HS-5 (cell line): ENCODE results near the gene ONECUT1.

ENCODE experiments used
- DNase-seq: peaks from one replicate; pipeline ENCODE4 v3.0.0-alpha.2; 2012; ENCODE audit warnings: low read depth

The ONECUT1 gene

DNA sequence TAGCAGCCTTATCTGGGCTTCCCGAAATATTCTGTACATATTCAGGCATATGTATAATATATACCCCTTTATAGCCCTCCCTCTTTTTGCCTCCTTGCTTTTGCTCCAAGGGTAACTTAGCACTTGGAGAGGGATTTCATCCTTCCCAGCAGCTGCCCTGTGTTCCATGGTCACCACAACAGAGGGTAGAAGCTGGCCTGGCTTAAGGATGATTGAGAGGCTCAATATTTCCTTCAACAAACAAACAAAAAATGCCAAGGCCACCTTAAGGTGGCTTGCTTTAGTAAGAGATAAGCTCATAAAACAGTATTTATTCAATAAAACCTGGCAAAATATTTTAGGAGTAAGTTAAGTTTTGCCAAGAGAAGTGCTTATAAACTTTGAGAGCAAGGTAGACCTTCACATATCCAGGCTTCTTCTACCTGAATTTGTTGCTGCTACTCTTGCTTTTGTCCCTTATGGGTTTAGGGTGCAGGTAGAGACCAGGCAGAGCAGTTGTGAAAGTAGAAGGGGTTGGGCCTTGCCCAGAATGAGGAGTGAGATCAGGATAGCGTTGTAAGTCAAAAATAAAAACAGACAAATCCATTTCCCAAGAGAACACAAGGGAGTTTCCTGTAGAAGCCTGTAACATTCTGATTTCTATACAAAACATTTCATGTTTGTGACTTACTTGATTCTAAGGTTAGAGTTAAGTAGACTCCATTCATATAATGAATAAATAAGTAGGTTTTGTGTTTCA lies 58.2 kb downstream of the ONECUT1 start:
- no peak for DNase-seq

DNA sequence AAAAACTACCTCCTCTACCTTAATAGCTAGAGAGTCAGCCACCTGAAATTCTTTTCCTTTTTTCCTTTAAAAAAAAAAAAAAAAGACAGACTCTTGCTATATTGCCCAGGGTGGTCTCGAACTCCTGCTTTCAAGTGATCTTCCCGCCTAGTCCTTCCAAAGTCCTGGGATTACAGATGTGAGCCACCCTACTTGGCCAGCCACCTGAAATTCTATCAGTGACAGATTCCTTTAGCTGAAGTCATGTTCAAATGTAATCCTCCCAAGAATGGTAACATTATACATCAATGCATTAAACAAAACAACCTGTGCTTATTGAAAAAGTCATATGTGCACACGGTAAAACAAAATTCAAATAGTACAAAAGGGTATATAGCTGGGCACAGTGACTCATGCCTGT lies 59.1 kb downstream of the ONECUT1 start:
- no peak for DNase-seq

DNA sequence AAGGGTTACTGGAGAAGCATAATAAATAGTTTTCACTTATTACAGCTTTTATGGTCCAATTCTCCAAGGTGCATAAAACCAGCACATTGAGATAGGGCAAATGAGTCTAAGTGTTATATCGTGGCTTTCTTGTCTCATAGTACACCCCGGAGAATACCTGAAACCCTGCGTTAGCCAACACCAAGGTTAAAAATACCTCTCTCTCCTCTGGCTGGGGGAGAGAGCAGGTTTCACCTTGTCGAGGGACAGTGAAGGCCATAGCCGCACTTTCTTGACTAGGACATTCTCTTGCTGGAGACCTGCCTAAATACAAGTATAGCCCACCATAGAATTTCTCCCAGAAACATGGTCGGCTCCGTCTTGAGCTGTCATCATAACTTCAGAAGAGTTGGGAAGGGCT lies 59.5 kb downstream of the ONECUT1 start:
- DNase-seq = no peak

DNA sequence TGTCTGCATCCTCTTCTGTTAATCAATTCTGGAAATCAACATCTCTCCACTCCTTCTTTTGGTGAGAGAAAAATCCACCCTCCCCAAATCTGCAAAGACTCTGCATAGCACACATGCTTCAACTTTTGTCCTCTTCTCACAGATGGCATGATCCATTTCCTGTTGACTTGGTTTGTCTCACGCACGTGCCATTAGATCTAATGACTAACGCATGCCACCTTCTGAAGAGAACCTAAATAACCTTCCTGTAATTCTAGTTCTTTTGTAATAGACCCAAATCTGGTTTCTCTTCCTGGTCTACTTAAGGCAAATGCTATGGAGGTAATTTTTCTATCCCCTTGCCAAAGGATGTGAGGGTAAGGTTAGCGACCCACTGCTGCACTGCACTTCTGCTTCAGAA lies 60.0 kb downstream of the ONECUT1 start:
- DNase-seq = peak; percentile 53

DNA sequence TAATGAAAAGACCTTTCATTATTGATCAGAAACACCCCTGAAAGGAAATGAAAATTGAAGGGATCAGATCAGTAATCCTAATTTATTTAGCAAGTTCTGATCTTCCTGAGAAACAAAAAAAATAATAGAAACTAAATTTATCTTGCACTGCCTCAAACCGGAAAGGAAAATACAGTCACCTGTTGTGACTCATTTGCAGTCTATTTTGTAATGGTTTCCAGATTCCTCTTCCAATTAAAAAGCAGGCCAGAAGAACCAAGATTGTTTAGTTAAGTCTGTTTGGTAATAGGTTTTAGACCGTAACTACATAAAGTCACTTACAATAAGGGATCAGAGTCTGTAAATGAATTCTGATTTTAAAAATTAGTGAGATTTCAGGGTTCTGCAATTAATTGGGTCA lies 61.2 kb downstream of the ONECUT1 start:
- peak; percentile 58 for DNase-seq

DNA sequence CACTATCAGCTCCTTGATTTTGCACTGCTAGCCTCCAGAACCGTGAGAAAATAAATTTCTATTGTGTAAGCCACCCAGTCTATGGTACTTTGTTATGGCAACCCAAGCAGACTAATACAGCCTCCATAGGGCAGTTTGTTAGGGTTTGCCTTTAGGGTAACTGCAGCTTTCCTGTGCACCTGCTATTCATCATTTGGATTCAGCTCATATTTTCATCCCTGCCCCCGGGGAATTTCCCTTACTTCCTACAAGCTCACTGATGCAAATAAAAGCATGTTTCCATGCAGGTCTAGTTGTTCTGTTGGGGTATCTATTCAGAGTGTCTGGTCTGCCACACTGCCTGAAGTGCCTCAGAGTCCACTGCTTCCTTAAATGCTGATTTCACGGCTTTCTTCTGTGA lies 62.3 kb downstream of the ONECUT1 start:
- no peak for DNase-seq

DNA sequence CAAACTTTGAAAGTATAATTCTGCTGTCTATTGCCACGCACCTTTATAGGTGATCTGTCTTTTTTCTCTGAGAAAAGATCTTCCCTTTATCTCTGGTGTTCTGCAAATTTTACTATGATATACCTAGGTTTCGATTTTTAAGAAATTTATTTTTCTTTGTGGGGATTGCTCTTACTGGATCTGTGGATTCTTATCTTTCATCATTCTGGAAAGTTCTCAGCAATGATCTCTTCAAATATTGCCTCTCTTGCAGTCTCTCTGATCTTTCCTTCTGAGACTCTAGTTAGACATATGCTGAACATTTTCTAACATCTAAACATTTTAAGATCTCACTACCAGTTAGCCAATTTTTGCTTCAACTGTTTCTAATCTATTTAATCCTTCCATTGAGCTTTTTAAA lies 63.9 kb downstream of the ONECUT1 start:
- no peak for DNase-seq

DNA sequence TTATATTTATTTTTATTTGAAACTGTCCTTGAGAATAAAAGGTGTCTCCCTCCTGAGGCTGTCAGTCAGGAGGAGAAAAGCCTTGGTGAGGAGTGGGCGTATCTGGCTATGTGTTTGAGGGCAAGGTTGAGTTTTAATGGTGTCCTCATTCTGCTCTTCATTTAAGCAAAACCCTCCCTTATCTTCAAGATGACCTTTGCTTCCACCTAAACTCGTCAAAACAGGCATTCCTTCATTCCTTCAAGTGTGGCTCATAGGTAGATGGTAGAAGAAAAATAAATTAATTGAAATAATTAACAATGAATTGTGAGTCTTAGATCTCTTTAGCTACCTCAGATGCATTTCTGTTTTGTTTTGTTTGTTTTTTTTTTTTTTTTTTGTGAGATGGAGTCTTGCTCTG lies 71.6 kb downstream of the ONECUT1 start:
- no peak for DNase-seq

DNA sequence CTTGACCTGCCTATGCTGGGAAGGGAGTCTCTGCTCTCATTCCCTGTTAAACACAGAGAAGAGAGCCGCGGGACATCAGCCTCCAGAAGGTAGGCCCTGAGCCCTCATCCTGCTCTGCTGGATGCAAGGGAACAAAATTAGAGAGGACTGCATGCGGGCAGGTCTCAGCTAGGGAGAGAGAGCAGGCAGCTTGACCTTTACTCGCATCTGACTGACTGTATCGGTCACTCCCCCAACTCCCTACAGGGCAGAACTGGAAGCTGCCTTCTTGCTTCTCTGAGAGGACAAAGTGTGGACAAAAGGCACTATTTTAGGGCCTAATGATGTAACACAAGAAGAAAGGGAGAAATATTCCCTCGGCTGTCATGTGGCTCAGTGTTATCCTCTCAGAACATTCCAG lies 72.2 kb downstream of the ONECUT1 start:
- DNase-seq = no peak

DNA sequence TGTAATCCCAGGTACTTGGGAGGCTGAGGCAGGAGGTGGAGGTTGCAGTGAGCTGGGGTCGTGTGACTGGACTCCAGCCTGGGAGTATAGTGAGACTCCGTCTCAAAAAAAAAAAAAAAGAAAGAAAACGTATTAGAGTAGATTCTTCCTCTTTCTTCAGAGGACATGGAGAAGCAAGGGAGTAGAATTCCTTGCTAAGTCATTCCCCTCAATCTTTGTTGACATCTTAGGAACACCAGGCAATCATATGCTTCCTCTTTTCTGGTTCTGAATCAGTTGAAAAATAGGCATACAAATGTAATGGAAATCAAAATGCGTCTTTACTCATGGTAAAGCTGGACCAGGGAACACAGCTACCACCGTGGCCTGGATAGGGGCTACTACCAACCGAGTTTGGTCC lies 72.7 kb downstream of the ONECUT1 start:
- DNase-seq = no peak

DNA sequence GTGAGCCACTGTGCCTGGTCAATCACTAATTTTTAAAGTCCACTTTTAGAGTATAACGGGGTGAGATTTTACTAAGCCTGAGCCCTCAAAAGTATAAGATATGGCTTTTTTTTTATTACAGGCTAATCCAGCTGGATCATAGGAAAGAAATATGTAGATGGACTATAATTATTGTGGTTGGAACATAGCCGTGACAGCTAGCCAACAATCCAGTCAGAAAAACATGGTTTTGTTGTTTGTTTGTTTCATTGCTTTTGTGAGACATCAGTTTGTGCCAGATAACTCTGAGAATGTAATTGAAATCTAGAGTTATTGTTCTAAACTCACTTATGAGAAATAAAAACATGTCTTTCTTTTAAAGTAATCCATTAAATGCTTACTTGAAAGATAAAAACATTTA lies 73.6 kb downstream of the ONECUT1 start:
- DNase-seq = no peak

DNA sequence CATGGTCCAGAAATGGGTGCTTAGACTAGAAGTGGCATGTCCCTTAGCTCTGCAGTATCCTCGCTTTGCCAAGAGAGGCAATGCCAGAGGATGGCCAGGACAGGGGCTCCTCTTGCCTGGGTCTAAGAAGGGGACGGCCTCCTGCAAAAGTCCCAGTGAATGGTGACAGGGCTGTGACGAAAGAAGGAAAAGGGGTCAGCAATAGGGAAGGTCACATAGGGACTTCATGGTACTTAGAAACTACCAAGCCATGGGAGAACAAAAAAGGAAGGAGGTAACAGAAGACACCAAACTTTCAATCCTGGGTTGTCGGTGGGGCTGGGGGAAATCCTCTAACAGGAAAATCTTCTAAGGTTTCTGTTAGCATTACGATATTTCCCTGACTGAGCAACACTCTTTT lies 74.7 kb downstream of the ONECUT1 start:
- no peak for DNase-seq

DNA sequence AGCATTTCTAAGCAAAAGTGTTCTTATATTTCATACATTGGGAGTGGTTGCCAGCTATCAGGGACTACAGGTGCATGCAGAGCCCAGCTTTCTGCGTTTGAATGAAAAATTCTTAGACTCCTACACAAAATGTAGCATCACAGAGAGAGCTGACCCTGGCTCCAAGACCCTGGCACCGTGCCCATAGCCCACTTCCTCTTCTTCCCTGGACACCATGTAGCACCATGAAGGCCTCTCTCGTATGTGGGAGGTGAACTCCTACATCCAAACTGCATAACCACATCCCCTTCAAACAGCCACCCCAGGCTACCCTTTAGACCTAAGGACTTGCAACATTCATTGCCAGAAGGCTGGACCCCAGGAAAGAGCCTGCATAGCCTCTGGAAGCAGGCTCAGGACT lies 75.2 kb downstream of the ONECUT1 start:
- no peak for DNase-seq

DNA sequence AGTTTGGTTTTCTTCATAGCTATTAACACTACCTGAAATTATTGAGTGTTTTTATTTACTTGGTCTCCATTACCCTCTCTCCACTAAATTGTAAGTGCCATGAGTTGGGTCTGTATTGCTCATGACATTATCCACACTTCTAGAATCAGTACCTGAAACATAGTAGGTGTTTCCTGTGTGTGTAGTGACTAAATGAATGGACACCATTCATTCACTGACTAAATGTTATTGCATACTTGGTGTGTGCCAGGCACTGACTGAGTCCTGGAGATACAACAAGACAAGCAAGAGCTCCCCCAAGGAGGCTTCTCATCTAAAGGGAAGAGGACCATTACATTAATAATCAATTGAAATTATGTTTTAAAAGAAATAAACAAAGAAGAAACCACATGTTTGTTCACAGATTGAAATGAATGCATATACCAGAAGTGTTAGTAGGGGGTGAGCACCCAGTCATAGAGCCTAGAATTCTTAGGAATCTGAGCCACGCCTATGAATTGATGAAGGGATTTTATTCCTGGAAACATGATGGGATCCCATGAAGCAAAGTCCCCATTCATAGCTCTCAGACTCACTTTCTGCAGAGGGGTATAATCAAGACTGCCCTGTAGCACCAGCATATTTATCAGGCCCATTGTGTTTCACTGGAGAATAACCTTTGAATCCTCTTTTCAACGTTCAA lies 79.3 kb downstream of the ONECUT1 start:
- no peak for DNase-seq

DNA sequence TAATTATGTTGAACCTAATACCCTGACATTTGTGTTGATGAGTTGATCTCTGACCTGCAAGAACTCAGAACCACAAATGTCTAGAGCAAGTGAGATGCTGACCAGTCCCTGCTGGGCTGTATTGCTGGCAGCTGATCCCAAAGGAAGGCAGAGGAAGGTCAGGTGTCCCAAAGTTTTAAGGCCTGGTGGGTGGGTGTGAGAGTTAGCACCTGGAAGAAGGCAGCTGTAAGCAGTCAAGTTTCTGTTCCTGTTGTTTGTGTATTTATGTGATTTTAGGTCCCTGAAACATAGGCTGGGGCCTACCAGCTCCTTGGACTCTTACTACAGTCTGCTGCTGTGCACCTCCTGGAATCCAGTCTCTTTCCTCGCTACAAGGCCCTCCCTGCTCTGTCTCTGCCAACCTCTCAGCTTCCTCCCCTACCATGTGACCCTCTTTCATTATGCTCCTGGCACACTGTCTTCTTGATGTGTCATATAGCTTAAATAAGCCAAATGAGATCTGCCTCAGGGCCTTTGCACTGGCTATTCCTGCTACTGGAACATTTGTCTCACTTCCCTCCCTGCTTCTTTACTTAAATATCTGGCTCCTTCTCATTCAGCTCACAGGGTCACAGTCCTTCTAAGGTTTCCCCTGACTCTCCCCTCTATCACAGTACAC lies 80.0 kb downstream of the ONECUT1 start:
- no peak for DNase-seq

DNA sequence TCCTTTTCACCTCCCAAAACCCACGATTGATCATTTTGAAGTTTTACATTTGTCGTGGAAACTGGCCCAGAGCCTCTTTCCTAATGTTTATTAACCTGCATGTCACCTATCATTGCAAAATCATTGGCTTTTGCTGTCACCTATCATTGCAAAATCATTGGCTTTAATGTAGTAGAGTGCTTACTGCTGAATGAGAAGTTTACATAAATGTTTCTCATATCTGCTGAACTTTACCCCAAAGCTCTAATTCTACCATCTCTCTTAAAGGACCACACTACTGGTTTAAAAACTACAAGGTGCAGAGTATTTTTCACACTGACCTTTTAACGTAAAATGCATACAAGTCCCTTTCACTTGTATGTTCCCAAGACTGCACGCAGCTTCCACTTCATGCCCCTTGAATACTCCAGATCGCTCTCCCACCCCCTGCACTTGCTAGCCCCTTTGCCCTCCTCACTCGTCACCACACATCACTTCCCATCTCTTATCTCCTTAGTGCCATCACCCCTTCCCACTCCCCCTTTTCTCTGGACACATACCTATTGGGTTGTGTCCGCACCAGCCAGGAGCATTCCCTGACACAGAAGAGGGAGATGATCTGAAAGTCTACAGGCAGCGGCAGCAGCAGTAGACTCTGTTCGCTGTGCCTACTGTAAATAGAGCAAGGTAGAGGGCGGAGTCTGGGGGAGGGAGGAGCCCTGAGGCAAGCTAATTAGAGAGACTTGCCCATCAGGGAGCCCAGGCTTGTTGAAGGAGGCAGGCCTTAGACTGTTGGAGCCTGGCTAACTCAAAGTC lies 80.8 kb downstream of the ONECUT1 start:
- no peak for DNase-seq
